ENCODE measurements around the gene SPRED2.

GRCh38 chr2:65393743-65394422, 38.5 kb downstream of the SPRED2 start:
- no peak for TF ChIP-seq POLR2A (IDR thresholded peaks at IDR 0.05; ENCODE audit: low read depth, low read length)
- TF ChIP-seq TAF1 (IDR thresholded peaks at IDR 0.05; ENCODE audit: borderline replicate concordance, low read depth, low read length), result no peak
